Measurements from ENCODE around the gene C1orf122.

C1orf122 gene

DNA sequence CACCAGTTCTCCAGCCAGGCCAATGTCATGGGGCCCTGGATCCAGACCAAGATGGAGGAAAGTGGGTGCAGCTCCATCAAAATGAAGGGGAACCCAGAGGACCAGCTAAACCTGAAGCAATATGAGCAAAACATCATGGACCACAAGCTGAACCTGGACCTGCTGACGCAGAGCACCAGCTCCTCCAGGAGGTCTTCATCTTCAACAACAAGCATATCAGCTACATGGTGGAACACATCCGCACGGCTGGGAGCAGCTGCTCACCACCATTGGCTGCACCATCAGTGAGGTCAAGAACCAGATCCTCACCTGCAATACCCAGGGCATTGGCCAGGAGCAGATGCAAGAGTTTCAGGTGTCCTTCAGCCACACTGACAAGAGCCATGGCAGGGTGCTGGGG lies 28.9 kb upstream of the C1orf122 start:
- no peak for ATAC-seq
- TF ChIP-seq ARNTL (CRISPR knock-in tag; IDR thresholded peaks at IDR 0.05; ENCODE audit: borderline replicate concordance, low read depth) (no peak), ZC3H10 (CRISPR knock-in tag; IDR thresholded peaks at IDR 0.05) (no peak), ZNF565 (CRISPR knock-in tag; conservative IDR thresholded peaks at IDR 0.05; ENCODE audit: low read depth) (no peak), SNAI2 (CRISPR knock-in tag; IDR thresholded peaks at IDR 0.05) (no peak), BACH2 (CRISPR knock-in tag; IDR thresholded peaks at IDR 0.05; ENCODE audit: borderline replicate concordance) (no peak), RARB (CRISPR knock-in tag; IDR thresholded peaks at IDR 0.05) (no peak), ISL1 (CRISPR knock-in tag; IDR thresholded peaks at IDR 0.05) (no peak), GLIS3 (CRISPR knock-in tag; IDR thresholded peaks at IDR 0.05) (no peak), PPARA (CRISPR knock-in tag; IDR thresholded peaks at IDR 0.05; ENCODE audit: borderline replicate concordance) (no peak), TCF4 (CRISPR knock-in tag; IDR thresholded peaks at IDR 0.05; ENCODE audit: borderline replicate concordance) (no peak), CSDC2 (CRISPR knock-in tag; IDR thresholded peaks at IDR 0.05) (no peak)
- TF ChIP-seq, protein P1, sequence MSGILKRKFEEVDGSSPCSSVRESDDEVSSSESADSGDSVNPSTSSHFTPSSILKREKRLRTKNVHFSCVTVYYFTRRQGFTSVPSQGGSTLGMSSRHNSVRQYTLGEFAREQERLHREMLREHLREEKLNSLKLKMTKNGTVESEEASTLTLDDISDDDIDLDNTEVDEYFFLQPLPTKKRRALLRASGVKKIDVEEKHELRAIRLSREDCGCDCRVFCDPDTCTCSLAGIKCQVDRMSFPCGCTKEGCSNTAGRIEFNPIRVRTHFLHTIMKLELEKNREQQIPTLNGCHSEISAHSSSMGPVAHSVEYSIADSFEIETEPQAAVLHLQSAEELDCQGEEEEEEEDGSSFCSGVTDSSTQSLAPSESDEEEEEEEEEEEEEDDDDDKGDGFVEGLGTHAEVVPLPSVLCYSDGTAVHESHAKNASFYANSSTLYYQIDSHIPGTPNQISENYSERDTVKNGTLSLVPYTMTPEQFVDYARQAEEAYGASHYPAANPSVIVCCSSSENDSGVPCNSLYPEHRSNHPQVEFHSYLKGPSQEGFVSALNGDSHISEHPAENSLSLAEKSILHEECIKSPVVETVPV (CRISPR knock-in tag; IDR thresholded peaks at IDR 0.05): no peak
- TF ChIP-seq, protein P2, sequence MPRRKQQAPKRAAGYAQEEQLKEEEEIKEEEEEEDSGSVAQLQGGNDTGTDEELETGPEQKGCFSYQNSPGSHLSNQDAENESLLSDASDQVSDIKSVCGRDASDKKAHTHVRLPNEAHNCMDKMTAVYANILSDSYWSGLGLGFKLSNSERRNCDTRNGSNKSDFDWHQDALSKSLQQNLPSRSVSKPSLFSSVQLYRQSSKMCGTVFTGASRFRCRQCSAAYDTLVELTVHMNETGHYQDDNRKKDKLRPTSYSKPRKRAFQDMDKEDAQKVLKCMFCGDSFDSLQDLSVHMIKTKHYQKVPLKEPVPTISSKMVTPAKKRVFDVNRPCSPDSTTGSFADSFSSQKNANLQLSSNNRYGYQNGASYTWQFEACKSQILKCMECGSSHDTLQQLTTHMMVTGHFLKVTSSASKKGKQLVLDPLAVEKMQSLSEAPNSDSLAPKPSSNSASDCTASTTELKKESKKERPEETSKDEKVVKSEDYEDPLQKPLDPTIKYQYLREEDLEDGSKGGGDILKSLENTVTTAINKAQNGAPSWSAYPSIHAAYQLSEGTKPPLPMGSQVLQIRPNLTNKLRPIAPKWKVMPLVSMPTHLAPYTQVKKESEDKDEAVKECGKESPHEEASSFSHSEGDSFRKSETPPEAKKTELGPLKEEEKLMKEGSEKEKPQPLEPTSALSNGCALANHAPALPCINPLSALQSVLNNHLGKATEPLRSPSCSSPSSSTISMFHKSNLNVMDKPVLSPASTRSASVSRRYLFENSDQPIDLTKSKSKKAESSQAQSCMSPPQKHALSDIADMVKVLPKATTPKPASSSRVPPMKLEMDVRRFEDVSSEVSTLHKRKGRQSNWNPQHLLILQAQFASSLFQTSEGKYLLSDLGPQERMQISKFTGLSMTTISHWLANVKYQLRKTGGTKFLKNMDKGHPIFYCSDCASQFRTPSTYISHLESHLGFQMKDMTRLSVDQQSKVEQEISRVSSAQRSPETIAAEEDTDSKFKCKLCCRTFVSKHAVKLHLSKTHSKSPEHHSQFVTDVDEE (CRISPR knock-in tag; IDR thresholded peaks at IDR 0.05): no peak

DNA sequence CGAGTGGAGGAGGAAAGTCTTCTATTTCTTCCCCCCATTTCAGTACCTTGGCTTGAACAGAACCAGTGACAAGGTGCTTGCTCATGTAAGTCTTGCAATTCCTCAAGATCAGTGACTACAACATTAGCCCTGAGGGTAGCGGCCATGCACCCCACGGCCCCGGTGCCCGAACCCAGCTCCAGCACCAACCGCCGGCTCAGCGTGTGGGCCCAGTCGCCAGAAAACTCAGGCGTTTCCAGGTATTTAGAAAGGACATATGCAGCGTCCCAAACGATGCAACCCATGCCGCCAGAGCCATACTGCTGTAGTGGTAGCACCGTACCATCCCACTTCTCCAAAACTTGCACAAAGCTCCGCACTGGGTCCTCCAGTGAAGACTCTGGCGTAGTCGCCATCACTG lies 25.1 kb upstream of the C1orf122 start:
- TF ChIP-seq, protein P3, sequence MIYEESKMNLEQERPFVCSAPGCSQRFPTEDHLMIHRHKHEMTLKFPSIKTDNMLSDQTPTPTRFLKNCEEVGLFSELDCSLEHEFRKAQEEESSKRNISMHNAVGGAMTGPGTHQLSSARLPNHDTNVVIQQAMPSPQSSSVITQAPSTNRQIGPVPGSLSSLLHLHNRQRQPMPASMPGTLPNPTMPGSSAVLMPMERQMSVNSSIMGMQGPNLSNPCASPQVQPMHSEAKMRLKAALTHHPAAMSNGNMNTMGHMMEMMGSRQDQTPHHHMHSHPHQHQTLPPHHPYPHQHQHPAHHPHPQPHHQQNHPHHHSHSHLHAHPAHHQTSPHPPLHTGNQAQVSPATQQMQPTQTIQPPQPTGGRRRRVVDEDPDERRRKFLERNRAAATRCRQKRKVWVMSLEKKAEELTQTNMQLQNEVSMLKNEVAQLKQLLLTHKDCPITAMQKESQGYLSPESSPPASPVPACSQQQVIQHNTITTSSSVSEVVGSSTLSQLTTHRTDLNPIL (CRISPR knock-in tag; IDR thresholded peaks at IDR 0.05; ENCODE audit: low read depth): no peak
- no peak for TF ChIP-seq CSDC2 (CRISPR knock-in tag; IDR thresholded peaks at IDR 0.05)
- TF ChIP-seq, protein P1 (CRISPR knock-in tag; IDR thresholded peaks at IDR 0.05): no peak
- TF ChIP-seq RARB (CRISPR knock-in tag; IDR thresholded peaks at IDR 0.05): no peak
- TF ChIP-seq BACH2 (CRISPR knock-in tag; IDR thresholded peaks at IDR 0.05; ENCODE audit: borderline replicate concordance): no peak
- no peak for TF ChIP-seq PPARA (CRISPR knock-in tag; IDR thresholded peaks at IDR 0.05; ENCODE audit: borderline replicate concordance)
- TF ChIP-seq ARNTL (CRISPR knock-in tag; IDR thresholded peaks at IDR 0.05; ENCODE audit: borderline replicate concordance, low read depth): no peak
- no peak for TF ChIP-seq GLIS3 (CRISPR knock-in tag; IDR thresholded peaks at IDR 0.05)
- TF ChIP-seq ZNF8 (CRISPR knock-in tag; IDR thresholded peaks at IDR 0.05): no peak
- no peak for ATAC-seq

DNA sequence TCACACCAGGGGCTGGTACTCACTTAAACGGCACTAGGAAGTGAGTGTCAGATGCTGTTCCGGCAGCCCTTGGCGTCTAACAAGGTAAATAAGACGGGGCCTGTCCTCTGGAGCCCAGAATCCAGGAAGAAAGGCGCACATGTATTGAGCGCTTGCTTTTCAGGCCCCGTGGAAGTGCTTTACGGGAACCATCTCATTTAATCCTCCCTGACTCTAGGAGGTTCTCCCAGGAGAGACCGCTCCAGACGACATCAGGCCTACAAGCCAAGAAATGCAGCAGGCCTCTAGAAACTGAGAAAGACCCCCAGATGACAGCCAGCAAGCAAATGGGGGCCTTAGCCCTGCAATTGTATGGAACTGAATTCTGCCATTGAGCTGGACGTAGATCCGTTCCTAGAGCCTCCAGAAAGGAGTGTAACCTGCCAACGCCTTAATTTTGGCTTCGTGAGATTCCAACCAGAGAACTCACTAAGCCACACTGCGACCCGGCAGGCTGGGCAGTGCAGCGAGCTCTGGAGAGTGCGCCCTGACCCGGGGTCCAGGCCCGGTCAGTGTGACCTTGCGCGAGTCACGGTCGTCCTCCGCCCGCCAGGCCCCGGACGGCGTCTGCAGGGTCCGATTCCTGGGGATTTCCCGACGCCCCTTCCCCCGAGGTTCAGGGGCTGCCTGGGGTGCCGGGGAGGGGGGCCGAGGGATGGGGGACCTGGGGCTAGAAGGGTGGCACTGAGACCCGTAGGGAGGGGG lies 14.5 kb upstream of the C1orf122 start:
- TF ChIP-seq OSR1 (CRISPR knock-in tag; IDR thresholded peaks at IDR 0.05): no peak
- no peak for TF ChIP-seq ZNF565 (CRISPR knock-in tag; conservative IDR thresholded peaks at IDR 0.05; ENCODE audit: low read depth)
- TF ChIP-seq RARB (CRISPR knock-in tag; IDR thresholded peaks at IDR 0.05): no peak
- TF ChIP-seq ZC3H10 (CRISPR knock-in tag; IDR thresholded peaks at IDR 0.05): no peak
- no peak for TF ChIP-seq ZFP30 (CRISPR knock-in tag; IDR thresholded peaks at IDR 0.05)
- TF ChIP-seq TCF4 (CRISPR knock-in tag; IDR thresholded peaks at IDR 0.05; ENCODE audit: borderline replicate concordance): no peak
- ATAC-seq: no peak

DNA sequence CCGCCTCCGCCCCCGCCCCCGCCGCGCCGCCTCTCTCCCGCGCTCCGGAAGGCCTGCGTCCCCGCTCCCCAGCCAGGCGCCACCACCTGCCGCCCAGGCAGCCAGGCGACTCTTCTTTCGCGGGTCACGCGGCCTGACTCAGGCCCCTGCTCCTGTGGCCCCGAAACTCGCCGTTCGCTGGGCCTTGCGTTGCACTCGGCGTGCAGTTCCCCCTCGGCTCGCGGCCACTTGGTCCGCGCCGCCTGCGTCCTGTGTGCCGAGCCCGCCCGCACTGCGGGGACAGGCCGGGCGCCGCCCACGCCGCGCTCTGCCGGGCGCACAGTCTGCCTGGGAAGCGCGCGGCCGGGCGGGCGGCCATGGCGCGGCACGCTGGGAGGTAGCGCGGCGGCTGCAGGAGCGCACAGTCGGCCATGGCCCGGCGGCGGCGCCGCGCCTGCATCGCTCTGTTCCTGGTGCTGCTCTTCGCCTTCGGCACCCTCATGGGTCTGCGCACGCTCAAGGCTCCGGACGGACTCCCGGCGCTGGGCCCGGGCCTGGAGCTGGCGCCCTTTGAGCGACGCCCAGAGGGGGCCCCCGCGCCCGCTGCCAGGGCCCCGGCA lies 13.7 kb upstream of the C1orf122 start, which contains the start of gene MANEAL:
Gene MANEAL (plus strand): TSS at position 75 of the 599 bp plus-strand sequence. CDS start 336 bp downstream, at position 411.
- no peak for TF ChIP-seq ISL1 (CRISPR knock-in tag; IDR thresholded peaks at IDR 0.05)
- no peak for TF ChIP-seq ZNF70 (CRISPR knock-in tag; IDR thresholded peaks at IDR 0.05)
- no peak for TF ChIP-seq ZC3H10 (CRISPR knock-in tag; IDR thresholded peaks at IDR 0.05)
- TF ChIP-seq, protein P4, sequence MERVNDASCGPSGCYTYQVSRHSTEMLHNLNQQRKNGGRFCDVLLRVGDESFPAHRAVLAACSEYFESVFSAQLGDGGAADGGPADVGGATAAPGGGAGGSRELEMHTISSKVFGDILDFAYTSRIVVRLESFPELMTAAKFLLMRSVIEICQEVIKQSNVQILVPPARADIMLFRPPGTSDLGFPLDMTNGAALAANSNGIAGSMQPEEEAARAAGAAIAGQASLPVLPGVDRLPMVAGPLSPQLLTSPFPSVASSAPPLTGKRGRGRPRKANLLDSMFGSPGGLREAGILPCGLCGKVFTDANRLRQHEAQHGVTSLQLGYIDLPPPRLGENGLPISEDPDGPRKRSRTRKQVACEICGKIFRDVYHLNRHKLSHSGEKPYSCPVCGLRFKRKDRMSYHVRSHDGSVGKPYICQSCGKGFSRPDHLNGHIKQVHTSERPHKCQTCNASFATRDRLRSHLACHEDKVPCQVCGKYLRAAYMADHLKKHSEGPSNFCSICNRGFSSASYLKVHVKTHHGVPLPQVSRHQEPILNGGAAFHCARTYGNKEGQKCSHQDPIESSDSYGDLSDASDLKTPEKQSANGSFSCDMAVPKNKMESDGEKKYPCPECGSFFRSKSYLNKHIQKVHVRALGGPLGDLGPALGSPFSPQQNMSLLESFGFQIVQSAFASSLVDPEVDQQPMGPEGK (CRISPR knock-in tag; IDR thresholded peaks at IDR 0.05; ENCODE audit: borderline replicate concordance): no peak
- TF ChIP-seq ZNF565 (CRISPR knock-in tag; conservative IDR thresholded peaks at IDR 0.05; ENCODE audit: low read depth): no peak
- TF ChIP-seq RARB (CRISPR knock-in tag; IDR thresholded peaks at IDR 0.05): no peak
- no peak for TF ChIP-seq ZNF8 (CRISPR knock-in tag; IDR thresholded peaks at IDR 0.05)
- no peak for TF ChIP-seq OSR1 (CRISPR knock-in tag; IDR thresholded peaks at IDR 0.05)
- peak; percentile 83 for ATAC-seq
